Vagina (tissue), 2 donors: ENCODE results near the gene SLC51B.

Source experiments
- POLR2A ChIP-seq, 2 donors: fragments of 450-650 bp; IDR thresholded peaks; one replicate each; pipeline ENCODE4 v1.6.1; 2017; ENCODE audit warnings: antibody characterized with exemption in 2 of 2, mild to moderate bottlenecking in 2 of 2, moderate library complexity in 2 of 2
- POLR2AphosphoS5 ChIP-seq, 2 donors: sonication (generic); formaldehyde crosslinking; IDR thresholded peaks; one replicate each; pipeline ENCODE4 v1.9.0; 2017; ENCODE audit warnings: antibody characterized with exemption in 2 of 2, mild to moderate bottlenecking in 2 of 2, low read depth in 1 of 2; ENCODE audit not compliant: insufficient read depth in 1 of 2
- TF ChIP-seq, protein P1 (sequence below), 3 experiments: fragments of 450-650 bp in 2 of 3; fragments of 200-600 bp in 1 of 3; sonication (generic) in 1 of 3; IDR thresholded peaks; one replicate each; pipeline ENCODE4 v1.5.1; 2017 to 2019; ENCODE audit warnings: antibody characterized with exemption in 3 of 3, mild to moderate bottlenecking in 2 of 3, moderate library complexity in 2 of 3

DNA sequence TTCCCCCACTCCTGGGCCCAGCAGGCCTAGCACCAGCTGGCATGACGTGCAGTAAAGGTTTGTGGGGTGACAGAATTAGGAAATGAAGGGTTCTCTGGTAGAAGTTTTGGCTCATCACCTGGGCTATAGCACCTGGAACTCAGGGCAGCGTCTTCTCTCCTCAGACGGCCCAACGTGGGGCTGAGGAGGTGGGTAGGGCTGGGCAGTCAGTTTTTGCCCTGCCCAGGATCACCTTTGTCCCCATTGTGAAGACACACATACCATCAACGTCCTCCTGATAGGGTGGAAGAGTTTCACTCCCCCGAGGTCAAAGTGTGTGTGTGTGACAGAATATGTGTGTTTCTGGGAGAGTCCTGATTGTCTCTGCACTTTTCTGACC lies 43.4 kb downstream of the SLC51B start:
- TF ChIP-seq POLR2A (IDR thresholded peaks at IDR 0.05) (no peak), POLR2AphosphoS5 (IDR thresholded peaks at IDR 0.05; ENCODE audit: insufficient read depth in 1 of 2, low read depth in 1 of 2) (no peak)
- TF ChIP-seq, protein P1, sequence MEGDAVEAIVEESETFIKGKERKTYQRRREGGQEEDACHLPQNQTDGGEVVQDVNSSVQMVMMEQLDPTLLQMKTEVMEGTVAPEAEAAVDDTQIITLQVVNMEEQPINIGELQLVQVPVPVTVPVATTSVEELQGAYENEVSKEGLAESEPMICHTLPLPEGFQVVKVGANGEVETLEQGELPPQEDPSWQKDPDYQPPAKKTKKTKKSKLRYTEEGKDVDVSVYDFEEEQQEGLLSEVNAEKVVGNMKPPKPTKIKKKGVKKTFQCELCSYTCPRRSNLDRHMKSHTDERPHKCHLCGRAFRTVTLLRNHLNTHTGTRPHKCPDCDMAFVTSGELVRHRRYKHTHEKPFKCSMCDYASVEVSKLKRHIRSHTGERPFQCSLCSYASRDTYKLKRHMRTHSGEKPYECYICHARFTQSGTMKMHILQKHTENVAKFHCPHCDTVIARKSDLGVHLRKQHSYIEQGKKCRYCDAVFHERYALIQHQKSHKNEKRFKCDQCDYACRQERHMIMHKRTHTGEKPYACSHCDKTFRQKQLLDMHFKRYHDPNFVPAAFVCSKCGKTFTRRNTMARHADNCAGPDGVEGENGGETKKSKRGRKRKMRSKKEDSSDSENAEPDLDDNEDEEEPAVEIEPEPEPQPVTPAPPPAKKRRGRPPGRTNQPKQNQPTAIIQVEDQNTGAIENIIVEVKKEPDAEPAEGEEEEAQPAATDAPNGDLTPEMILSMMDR (IDR thresholded peaks at IDR 0.05) = no peak
